Renal cortical epithelial cell (primary cell): ENCODE measurements around the gene OSBP2. TPM values are rescaled to one million over a fixed set of nuclear protein-coding genes. Genes with fewer than 3 reads are reported as not detected.

ENCODE experiments used
- DNase-seq: peaks from one replicate; pipeline ENCODE4 v3.0.0-alpha.2; 2011; ENCODE audit warnings: low read depth
- total RNA-seq: library from RNA; depleted of rRNA; stranded (reverse); fragments of >200 nt; gene quantifications from 2 replicates; pipeline ENCODE4 v1.2.3, GENCODE V29; 2014

OSBP2 gene
- total RNA-seq, 1 donor from 2014 or later: 1.5 TPM

DNA sequence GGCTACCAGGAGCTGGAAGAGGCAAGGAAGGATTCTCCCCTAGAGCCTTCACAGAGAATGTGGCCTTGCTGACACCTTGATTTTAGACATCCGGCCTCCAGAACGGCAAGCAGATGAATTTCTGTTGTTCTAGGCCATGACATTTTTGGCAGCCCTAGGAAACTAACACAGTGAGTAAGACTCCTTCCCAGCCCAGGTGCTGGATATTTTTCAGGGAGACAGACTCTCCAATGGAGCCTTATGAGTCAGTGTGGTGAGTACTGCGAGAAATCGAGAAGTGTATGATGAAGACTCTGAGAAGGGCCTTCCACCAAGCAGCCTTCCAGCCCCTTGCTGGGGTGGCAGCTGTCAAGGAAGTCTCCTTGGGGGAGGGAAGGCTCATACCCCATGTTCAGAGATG lies 114.4 kb downstream of the OSBP2 start:
- DNase-seq: no peak

DNA sequence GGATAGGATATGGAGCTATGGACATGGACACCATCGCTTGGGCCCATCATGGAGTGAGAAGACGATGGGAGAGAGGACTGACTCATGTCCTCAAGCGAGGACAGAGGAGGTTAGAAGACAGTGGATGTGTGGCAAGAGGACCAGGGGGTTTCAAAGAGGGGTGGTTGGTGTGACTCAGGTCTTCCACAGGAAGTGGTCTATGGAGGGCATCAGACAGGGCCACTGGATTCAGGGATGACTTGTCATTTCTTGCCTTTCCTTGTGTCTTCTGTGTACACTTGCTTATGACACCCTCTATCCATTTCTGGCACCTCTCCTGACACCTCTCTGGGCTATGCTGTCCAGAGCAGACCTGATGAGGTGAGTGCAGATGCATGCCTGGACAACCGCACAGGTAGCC lies 115.4 kb downstream of the OSBP2 start:
- no peak for DNase-seq

DNA sequence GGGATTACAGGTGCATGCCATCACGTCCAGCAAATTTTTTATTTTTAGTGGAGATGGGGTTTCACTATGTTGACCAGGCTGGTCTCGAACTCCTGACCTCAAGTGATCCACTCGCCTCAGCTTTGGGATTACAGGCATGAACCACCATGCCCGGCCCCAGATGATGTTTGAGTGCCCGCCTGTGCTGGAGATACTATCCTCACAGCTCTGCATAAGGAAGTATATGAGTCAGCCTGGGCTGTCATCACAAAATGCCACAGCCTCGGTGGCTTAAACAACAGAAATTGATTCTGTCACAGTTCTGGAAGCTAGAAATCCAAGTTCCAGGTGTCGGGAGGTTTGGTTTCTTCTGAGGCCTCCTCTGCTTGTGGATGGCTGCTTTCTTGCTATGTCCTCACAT lies 119.3 kb downstream of the OSBP2 start:
- DNase-seq: no peak

DNA sequence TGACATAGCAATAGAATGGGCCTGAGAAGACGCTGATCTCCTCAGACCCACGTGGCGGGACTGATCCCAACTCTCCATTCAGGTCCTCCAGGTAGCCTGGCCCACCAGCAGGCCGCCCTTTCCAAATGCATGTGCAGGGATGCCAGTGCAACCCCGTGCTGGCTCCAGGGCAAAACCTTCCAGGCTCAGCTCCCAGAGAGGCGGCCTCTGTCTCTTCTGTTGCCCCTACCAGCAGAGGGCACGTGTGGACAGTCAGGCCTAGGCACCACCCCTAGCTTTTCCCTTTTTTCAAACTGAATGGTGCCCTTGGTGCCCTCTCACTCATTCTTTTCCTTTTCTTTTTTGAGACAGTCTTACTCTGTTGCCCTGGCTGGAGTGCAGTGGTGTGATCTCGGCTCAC lies 121.7 kb downstream of the OSBP2 start:
- DNase-seq: no peak

DNA sequence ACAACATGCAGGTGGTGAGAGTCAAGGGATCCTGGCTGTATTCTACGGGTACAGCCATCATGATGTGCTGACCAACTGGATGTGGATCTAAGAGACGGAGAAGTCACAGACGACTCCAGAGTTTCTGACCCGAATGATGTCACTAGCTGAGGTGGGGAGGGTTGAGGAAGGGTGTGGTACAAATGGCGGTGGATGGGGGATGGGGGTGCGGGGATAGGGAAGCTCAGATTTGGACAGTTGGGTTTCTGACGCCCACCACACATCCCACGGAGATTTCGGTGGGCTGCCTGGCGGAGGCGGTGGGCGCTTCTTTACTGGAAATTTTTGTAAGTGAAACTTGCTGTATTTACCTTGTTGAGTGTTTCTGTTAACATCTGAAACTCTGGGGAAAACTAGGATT lies 126.7 kb downstream of the OSBP2 start:
- DNase-seq: no peak

DNA sequence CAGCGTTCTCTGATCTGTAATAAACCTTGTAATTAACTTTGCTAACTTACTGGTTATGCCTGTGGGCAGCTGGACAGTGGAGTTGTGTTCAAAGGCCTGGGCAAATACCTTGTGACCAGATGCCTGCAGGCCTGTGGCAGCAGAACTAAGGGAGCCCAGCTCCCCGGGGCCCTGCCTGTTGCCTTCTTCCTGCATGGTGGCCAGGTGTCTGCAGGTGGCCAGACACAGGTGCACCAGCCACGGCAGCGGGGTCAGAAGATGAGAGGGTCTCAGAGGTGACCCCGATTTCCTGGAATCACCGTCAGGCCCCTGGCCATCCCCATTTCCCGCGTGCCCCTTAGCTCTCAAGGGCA lies 127.2 kb downstream of the OSBP2 start:
- no peak for DNase-seq

DNA sequence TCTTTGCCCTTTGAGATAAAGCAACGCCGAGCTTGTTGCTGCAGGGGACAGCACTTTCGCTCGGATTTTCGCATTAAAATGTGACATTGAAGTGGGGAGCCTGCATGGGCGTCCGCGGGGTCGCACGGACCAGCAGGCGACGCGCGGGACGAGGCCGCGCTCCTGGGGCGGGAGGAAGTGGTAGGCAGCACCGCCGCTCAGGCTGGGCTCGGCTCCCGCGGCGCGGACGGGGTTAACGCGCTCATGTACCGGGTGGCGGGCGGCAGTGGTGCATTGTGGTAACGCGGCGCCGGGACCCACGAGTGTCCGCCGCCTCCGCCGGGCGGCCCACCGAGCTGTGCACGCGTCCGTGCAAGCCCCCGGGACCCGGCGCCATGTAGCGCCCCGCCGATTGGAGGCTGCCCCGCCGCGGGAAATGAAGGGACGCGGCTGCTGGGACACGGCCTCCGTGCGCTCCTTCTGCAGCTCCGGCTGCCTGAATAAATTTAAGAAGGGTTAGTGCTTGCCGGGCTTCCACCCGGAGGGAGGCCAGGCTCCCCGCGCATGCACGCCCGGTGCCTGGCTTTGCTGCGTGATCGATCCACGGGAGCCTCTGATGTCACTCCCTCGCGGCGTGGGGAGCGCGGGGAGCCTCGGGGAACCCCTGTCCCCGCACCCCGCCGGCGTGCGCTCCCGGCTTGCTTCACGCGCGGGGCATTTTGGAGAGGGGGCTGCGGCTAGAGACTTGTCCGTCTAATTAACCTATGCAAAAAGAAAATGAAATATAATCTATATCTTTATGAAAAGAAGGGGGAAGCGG lies 127.7 kb downstream of the OSBP2 start:
- no peak for DNase-seq

DNA sequence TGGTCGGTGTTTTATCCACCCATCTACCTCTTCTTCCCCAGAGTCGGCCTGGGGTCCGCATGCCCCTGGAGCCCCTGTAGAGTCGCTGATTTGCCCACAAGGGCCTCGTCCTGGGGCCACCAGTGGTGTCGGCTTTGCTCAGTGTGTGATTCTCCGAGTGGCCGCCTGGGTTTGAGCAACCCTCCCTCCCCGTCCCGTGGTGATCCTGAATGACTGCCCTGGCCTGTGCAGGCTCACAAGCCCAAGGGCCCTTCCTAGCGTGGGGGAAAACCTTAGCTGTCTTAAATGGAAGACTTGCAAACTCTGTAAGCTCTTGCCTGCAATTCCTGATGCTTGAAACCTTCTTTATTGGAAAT lies 128.3 kb downstream of the OSBP2 start:
- no peak for DNase-seq

DNA sequence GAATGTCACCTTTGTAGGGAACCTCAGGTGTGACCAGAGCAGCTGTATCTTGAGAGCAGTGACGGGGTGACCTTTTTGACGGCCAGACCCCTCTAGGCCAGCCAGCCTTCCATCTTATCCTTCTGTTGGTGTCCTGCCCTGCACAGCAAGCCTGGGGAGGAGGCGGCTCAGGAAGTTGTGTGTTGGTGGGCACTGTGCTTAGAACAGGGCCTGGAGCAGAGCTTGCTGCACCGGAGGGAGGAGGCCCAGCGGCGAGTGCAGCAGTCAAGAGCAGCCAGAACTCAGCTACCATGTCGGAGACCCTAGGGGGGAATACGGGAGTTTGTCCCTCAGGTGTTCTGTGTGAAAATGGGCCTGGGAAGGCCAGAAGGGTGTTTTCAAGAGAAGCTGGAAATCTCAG lies 129.4 kb downstream of the OSBP2 start:
- DNase-seq: no peak

DNA sequence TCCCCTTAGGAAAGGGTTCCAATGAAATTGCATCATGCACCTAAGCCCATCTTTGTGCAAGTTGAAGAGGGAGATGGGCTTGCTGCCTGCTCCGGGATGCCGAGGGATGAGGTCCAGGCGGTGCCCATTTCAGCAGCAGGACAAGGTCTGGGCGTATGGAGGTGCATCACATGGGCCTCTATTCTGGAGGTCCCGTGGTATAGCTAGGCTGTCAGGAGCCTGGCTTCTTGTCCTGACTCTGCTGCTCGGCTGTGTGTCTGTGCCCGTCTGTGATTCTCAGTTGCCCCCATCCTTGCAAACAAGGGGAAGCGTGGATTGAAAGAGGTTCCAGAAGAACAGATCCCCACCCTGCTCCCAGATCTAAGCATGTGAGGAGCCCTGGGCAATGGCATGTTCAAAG lies 130.0 kb downstream of the OSBP2 start:
- no peak for DNase-seq

DNA sequence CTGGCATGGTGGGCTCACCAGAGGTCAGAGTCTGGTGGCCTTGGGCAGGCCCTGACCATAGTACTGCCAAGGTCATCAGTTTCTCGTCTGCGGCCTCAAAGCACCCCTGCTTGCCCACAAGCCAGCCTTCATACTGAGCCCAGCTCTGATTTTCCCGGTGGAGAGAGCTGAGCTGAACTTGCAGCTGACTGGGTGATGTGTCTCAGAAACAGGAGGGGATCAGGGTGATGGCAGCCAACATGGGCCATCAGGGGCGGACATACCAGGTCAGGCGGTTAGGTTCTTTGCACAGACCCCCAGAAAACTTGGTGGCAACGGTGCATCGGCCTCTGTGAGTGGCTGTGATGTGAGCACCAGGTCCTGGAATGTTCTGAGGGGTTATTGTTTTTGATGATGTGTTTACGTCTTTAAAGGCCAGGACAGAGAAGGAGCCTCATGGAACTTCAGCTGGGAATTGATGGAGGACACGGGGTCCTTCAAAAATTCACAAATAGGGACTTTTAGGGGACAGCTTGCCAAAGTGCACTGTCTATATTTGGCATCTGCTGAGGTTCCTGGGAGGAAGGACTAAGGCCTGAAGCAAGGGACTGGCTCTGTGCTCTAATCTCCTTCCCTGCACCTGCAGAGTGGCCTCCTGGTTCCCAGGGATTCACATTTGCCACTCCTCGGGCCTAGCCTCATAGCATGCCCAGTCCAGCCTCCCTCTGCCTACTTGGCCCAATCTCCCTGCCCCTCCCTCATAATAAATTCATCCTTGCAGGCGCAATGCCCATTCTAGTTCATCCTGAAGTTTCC lies 131.2 kb downstream of the OSBP2 start:
- DNase-seq: no peak

DNA sequence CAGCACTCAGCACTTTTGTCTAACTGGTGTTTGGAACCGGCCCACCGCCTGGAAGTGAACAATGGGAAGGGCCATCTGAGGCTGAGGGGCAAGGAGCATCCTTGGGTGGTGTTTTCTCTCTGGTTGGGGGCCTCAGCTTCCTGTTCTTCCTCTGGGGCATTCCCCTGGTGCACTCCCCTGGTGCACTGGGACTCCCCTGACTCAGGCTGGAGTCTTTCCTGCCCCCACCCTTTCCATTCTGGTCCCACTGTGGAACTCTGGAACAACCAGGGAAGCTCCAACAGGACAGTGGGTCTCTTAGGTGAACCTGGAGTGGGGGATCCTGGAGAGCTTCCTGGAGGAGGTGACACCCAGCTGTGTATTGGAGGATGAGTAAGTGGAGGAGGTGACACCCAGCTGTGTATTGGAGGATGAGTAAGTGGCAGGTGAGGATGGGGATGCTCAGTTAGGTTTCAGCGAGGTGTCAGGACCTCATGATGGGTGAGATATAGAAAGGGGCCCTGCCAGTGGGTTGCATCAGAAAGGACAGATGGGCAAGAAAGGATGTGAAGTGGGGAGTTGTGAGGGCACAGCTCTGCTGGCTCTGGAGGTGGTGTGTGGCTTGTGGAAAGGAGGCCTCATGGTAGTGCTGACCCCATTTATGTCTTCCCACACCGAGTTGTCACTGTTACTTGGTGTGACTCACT lies 132.1 kb downstream of the OSBP2 start:
- DNase-seq: no peak

DNA sequence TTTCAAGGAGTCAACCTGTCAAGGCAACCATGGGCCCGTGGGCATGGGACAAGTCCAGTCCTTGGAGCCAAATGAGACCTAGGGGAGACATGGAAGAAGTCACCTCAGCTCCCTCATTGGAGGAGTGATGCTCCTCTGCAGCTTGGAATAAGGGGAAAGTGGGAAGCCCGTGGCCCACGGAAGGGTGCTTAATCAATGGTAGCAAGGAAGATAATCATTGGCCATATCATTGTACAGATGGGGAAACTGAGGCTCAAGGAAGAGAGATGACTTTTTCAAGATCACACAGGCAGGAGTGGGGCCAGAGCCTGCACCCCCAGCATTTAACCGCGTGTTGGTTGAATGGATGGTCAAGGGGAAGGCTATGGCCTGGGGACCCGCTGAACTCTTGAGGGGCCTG lies 133.0 kb downstream of the OSBP2 start:
- DNase-seq: no peak

DNA sequence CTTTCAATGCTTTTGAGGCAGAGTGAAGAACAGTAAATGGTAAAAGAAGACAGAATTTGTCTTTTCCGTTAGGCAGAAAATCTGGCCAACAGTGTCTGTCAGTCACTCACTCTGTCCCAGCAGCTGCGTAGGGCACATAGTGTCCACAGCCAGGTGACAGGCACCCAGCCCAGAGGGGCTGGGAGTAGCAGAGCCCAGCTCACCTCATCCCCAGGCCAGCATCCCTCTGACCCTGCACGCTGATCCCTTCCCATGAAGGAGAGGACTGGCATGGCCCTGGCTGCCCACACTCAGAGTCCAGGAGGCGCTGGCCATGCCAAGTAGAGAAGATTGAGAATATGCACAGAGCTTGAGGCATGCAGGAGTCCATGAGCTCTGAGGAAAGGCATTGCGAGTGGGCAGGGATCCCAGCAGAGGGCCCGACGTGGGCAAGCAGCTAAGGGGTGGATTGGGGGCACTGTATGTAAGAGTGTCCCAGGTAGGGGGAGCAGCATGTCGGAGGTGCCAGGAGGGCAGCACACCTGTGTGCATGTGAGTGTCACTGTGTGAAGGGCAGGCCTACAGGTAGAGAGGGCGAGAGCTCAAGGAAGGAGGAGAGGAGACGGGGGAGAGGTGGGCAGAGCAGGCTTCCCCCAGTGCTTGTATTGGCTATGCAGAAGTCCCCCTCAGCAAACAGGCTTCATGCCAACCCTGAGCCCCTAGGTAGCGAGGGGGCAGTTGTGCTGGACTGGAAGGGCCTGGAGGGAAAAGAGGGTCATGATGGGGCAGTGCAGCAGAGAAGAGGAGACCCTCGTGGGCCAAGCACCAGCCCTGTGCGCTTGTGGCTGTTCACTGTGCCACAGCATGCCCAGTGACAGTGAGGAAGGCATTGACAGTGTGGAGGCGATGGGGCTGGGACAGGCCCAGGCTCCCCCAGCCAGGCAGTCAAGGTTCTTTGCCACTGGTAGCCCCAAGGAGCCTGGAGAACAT lies 133.8 kb downstream of the OSBP2 start:
- no peak for DNase-seq

DNA sequence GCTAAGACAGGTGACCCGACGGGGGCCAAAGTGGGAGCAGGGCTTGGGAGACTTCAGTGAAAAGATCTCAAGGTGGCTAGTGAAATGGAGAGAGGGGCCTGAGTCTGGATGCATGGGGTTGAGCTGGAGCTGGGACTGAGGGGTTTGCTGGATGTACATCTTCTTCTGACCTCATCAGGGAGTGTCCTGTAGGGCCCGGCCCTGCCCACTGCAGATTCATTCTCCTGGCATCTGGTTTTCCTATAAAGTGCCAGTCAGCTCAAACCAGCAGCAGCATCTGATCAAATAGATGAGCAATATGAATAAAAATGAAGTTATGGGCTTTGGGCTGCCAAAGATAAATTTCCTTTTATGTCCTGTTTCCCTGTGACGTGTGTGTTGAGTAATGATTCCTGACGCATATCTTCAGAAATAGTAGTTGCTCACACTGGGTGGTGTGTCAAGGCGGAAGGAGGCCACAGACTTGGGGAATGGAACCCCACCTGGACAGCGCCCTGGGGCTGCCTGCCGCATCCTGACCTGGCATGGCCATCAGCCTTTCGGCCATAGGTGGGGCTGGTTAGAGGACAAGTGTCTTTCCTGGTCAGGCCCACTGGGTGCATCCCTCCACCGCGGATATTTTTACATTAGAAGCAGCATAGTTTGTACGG lies 135.4 kb downstream of the OSBP2 start:
- DNase-seq: peak; percentile 52

DNA sequence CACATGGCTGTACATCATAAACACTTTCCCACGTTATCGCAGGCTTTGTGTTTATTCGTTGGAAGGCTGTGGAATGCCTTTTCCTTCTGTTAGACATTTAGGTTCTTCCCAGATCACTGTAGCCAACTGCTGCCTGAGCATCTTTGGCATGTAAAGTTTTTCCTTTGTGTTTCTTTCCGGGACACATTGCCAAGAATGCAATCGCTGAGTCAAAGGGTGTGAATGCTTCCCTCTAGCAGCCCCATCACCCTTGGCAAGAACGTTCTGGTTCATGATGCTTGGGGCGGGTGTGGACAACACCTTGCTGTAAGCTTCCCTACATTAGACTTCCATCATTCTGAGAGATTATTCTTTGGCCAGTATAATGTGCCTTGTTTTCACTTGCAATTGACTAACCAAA lies 136.2 kb downstream of the OSBP2 start:
- peak; percentile 71 for DNase-seq

DNA sequence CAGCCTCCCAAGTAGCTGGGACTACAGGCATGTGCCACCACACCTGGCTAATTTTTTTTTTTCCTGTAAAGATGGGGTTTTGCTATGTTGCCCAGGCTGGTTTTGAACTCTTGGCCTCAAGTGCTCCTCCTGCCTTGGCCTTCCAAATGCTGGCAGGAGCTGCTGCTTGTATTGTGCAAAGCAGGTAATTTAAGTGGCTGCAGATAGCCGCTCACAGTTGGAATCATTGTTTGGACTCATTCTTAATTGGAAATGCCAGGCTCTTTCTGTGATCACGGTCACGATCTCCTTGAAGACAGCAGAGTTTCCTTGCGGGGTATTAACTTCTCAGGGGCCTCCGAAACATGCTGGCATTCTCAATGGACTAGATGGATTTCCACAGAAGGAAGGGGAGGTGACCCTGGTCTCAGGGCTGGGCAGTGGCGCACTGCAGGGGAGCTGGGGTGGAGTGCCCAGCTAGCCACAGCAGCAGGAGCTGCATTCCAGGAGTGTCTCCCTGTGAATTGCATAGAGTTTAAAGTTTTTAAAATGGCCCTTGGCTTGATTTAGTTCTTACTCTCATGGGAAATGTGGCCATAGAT lies 137.8 kb downstream of the OSBP2 start:
- no peak for DNase-seq

DNA sequence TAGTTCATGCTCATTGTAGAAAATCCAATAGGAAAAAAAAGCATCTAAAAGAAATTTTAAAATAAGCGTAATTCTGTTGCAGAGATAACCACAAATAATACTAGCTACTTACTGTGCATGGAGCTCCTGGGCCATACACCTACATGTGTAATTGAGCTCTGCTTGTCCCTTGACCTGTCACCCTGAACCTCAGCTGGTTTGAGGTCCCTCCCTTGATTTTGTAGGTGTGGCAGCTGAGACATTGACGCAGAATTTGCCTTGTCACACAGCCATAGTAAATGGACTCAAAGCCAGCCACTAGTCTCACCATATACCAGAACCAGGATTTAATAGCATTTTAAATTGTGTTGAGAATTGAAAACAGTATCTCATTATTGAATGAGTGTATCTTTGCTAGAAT lies 138.6 kb downstream of the OSBP2 start:
- DNase-seq: no peak

DNA sequence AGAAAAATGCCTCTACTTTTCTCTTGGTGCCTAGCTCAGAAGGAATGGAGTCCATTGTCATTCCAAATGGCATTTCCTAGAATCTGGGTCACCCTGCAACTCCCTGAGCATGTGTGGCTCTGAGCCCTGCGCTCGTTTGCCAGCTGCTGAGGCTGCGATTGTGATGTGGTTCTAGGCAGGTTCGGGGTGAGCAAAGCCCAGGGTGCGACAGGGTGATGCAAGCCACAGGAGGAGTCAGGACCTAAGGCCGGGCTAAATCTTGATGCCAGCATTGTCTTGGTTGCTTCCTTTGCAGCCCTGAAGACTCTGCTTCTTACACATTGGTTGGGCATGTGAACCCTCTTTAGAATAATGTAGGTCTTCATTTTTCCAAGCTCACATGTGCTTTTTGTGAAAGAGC lies 142.9 kb downstream of the OSBP2 start:
- DNase-seq: no peak

DNA sequence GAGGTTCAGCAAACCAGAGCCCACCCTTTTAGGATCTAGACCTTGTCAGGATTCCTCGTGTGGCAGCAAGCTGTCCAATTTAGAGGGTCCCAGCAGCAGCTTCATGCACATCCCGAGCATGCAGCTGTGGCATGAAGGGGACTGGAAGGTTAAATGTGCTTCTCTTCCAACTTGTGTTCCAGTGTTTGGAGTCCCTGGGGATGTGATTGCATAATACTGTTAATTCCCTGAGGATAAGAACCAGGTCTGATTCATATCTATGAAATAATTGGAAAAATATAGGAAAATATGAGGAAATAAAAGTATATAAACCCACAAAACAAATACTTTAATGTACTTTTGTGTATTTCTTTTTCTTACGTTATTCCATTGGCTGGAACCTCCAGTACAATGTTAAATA lies 143.4 kb downstream of the OSBP2 start:
- DNase-seq: no peak

DNA sequence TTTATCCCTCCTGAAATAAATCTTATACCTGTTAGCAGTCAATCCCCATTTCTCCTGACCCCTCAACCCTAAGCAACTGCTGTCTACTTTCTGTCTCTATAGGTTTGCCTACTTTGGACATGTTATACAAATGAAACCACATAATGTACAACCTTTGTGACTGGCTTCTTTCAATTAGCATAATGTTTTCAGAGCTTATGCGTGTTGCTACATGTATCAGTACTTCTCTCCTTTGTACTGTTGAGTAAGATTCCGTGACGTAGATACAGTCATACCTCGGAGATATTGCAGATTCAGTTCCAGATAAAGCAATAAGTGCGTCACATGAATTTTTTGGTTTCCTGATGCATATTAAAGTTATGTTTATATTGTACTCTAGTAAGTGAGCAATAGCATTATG lies 146.6 kb downstream of the OSBP2 start:
- no peak for DNase-seq
